ENCODE measurements around the gene METTL23. TPM values are rescaled to one million over a fixed set of nuclear protein-coding genes. Genes with fewer than 3 reads are reported as not detected.

The METTL23 gene
- total RNA-seq, 1 experiment from 2014 or later: 52.8 TPM

DNA sequence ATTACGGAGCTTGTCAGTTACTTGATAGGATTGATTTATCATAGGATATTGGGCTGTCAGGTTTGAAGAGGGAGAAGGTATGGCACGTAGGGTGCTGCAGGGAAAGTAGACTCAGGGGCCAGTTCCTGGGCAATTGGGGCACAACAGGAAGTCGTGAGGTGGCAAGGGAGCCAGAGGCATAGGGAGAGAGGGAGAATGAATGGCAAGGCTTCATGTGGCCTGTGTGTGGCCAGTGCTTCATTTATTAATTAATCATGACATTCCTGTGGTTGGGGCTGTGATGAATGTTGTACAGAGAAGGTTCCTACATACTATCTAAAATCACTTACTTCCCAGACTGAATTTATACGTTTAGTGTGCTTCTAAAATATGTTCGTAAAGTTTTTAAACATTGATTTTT lies 30.6 kb downstream of the METTL23 start:
- peak; percentile 5 for DNase-seq (ENCODE audit: low spot score)

DNA sequence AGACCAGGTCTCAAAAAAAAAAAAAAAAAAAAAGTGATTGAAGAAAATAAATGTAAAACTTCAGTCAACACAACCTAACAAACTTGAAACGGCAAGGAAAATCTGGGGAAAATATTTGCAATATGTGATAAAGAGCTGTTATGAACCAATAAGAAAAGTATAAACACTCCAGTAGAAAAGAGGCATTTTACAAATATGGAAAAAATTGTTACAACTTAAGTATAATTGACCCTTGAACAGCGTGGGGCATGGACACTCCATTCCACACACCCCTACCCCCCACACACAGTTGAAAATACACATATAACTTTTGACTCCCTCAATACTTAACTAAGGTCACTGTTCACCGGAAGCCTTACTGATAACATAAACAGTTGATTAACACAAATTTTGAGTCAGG lies 31.9 kb downstream of the METTL23 start:
- DNase-seq (ENCODE audit: low spot score): no peak

DNA sequence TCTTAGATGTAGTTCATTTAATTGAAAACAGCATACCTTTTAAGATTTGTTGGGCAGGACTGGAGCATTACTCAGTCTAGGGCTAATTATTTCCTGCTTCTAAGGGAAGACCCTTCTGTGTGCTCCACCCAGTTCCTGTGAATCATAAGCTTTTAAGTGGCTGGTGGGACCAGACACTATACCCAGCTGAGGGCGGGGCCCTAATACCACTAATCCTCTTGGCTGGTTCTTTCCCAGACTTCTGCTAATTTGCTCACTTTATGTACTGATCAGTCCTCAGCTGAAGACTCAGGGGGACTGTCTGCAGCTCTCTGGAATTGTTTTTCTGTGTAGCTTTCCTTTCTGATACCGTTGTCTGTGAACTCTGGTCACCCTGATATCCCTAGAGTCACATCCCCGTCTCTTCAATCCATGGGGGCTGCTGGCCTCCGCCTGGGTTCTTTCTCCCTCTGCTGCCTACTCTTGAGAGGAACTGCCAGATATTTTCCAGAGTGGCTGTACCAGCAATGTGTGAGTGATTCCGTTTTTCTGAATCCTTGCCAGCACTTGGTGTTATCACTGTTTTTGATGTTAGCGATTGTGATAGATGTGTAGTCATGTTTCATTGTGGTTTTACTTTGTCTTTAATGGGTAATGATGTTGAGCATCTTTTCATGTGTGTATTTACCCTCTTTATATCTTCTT lies 46.3 kb downstream of the METTL23 start:
- peak; percentile 43 for DNase-seq (ENCODE audit: low spot score)

DNA sequence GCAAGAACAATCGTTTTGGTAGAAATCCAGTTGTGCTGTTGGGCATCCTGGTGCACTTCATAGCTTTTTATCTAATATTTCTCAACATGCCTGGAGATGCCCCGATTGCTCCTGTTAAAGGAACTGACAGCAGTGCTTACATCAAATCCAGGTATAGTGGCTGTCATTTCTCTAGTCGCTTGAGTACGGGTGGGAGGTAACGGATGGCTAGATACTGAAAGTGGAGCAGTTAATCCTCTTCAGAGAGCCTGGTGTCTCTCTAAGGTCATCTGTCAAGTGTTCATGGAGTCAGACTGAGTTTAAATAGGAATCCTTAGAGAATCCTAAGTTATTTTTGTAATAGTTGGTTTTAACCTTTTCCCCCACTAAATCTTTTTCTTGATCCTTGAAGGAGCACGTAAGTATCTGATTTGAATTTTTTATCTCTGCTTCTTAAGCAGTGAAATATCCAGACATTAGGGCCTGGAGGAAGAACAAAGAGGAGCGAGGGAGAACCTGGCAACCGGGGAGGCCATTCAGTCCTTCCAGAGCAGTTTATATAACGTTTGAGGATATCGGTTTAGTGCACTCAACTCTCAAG lies 48.5 kb downstream of the METTL23 start:
- no peak for DNase-seq (ENCODE audit: low spot score)

DNA sequence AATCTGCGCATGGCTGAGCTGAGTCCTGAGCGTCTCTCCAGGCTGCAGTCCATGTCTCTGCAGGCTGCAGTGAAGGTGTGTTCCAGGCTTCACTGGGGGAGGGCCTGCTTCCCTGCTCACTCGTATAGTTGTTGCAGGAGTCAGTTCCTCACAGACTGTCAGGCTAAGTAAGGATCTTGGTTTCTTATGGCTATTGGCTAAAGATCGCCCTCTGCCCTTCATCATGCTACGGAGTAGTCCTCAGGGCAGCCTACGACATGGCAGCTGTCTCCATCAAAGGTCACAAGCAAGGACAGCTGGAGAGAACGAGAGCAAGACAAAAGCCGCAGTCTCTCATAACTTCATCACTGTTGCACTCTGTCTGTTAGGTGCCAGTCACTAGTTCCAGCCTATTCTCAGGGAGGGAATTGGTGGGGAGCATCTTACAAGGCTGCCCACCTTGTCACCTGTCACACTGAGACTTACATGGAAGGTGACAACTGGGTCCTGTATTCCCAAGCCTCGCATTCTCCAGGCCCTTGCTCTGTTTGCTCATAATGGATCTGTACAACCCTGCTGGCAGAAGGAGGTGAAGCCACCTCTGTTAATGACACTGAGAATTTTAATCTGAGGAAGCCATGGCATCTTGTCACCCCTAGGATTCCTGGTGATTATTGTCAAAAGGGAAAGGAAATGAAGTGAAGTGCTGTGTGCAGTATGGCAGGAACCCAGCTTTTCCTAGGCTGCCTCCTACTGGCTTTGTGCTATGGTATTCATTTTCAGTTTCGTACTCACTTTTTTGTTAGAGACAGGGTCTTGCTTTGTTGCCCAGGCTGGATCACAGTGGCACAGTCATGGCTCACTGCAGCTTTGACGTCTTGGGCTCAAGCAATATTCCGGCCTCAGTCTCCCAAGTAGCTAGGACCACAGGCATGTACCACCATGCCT lies 54.7 kb downstream of the METTL23 start:
- no peak for DNase-seq (ENCODE audit: low spot score)

DNA sequence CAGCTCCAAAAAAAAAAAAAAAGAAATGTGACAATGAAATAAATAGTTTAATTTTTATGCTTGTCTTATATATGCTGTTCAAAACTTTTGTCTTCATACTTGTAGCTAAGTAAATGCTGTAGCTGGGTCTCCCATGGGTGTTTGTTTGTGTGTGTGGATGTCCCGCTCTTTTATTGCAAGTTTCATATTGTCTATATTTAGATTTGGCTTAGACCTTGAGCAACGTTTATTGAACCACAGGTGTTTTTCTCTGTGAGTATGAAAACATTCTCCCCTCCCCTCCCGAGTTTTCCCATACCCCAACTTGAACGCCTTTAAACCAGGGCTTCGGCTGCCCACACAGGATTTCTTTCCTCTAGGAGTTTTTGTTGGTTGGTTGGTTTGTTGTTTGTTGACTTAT lies 56.5 kb downstream of the METTL23 start:
- no peak for DNase-seq (ENCODE audit: low spot score)

Small RNA genes lying within 50 kb of the gene (small RNA-seq; reads per million reads assigned to genes)
- gene AC005837.3: not detected
- not detected for gene RF02271
- gene RNU6-97P: not detected
- 0.43 reads per million for gene RNY4P36

Other genes with a start within 250 kb of the METTL23 start
- 42.0 and 46.5 TPM in 2 replicates for gene RHBDF2, start 225.4 kb upstream of the METTL23 start, total RNA-seq (2014; rRNA removed; shearing (Covaris generic))
- gene CYGB, start 189.1 kb upstream of the METTL23 start, total RNA-seq (2014; rRNA removed; shearing (Covaris generic)): not detected in 2 replicates
- not detected in 2 replicates for gene PRCD, start 186.8 kb upstream of the METTL23 start, total RNA-seq (2014; rRNA removed; shearing (Covaris generic))
- gene ST6GALNAC2, start 141.0 kb upstream of the METTL23 start, total RNA-seq (2014; rRNA removed; shearing (Covaris generic)): 1.0 and 2.6 TPM in 2 replicates
- 5.3 and 9.6 TPM in 2 replicates for gene ST6GALNAC1, start 83.1 kb upstream of the METTL23 start, total RNA-seq (2014; rRNA removed; shearing (Covaris generic))
- 0.23 and 0.99 TPM in 2 replicates for gene MXRA7, start 15.9 kb upstream of the METTL23 start, total RNA-seq (2014; rRNA removed; shearing (Covaris generic))
- 28.0 and 34.0 TPM in 2 replicates for gene JMJD6, start 233 bp upstream of the METTL23 start, total RNA-seq (2014; rRNA removed; shearing (Covaris generic))
- gene SRSF2, start 10.5 kb downstream of the METTL23 start, total RNA-seq (2014; rRNA removed; shearing (Covaris generic)): 1,245 and 1,410 TPM in 2 replicates
- gene MFSD11, start 11.3 kb downstream of the METTL23 start, total RNA-seq (2014; rRNA removed; shearing (Covaris generic)): 21.5 and 24.9 TPM in 2 replicates
- gene MGAT5B, start 141.6 kb downstream of the METTL23 start, total RNA-seq (2014; rRNA removed; shearing (Covaris generic)): not detected in 2 replicates